CD4-positive, alpha-beta T cell treated with Interleukin-17A for 1 hour (primary cell): ENCODE measurements around the gene TMUB2.

ENCODE experiments used
- DNase-seq: peaks from one replicate; pipeline ENCODE4 v3.0.0-alpha.2; 2020

Gene TMUB2

DNA sequence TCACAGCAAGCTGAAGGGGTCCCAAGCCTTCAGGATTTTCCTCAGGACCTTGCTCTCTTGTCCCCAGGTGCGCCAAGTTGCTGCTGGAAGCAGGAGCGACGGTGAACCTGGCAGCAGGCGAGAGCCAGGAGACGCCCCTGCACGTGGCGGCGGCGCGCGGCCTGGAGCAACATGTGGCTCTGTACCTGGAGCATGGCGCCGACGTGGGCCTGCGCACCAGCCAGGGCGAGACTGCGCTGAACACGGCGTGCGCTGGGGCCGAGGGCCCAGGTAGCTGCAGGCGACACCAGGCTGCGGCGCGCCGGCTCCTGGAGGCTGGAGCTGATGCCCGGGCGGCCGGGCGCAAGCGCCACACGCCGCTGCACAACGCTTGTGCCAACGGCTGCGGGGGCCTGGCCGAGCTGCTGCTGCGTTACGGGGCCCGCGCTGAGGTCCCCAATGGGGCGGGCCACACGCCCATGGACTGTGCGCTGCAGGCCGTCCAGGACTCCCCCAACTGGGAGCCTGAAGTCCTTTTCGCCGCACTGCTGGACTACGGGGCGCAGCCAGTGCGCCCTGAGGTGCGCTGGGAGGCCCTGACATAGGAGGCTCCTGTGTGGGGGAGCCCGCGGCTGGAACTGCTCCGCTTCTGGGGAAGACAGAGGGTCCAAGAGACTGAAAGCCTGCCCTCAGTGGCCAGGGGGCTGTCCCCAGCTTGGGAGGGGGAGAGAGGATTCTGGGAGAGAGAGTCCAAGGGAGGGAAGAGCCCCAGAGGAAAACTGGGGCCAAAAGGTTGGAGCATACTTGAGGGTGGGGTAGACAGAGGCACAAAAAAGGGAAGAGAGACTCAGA lies 9.9 kb upstream of the TMUB2 start:
- no peak for DNase-seq

DNA sequence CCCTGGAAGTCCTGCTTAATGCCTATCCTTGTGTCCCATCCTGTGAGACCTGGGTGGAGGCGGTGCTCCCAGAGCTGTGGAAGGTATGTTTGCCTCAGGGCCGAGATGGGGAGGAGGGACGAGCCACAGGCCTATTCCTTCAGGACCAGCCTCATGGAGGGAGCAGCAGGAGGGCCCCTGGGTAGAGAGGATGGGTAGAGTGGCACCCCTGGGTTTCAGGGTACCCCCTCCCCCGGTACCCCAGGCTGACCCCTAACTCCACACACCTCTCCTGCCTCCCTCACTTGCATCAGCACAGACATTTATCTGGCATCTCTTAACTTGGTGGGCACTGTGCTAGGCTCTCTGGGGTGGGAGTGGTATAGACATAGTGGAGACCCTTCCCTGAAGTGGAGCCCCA lies 9.1 kb upstream of the TMUB2 start:
- DNase-seq, result no peak

DNA sequence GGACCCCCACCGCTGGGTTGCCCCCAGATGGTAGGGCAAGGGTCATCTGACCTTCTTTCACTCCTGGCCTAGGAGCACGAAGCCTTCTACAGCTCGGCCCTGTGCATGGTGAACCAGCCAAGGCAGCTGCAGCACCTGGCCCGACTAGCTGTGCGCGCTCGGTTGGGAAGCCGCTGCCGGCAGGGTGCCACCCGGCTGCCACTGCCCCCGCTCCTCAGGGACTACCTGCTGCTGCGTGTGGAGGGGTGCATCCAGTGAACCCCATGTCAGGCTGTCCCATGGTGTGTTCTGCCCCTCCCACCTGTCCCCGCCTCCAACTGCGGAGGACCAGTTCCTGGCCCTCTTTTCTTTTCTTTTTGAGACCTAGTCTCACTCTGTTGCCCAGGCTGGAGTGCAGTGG lies 8.6 kb upstream of the TMUB2 start:
- no peak for DNase-seq

DNA sequence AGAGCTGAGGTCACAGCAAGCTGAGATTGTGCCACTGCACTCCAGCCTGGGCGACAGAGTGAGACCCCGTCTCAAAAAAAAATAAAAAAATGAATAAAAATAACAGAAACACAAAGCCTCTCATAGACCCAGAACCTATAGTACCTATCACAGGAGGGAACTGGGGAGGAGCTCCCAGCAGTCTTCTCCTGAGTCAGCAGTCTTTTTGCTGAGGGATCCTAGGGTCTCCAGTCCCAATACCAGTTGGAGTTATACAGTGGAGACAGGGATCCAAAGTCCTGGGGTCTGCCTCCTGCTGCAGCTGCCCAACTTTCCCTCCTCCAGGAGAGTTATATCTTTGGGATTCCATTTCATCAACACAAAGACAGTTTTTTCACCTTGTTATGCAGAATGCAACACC lies 3.7 kb upstream of the TMUB2 start:
- no peak for DNase-seq

DNA sequence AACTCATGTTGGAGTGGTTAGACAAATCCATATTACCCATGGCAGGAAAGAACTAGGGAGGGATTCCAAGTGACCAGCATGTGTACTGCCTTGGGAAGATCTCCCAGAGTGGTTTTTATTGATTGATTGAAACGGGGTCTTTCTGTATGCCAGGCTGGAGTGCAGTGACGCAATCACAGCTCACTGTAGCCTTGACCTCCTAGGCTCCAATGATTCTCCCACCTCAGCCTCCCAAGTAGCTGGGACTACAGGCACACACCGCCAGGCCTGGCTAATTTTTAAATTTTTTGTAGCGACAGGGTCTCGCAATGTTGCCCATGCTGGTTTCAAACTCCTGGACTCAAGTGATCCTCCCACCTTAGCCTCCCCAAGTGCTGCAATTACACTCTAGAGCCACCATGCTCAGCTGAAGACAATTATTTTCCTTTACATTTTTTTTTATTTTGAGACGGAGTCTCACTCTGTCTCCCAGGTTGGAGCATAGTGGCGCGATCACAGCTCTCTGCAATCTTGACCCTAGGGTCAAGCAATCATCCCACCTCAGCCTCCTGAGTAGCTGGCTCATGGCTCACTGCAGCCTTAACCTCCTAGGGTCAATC lies 2.5 kb upstream of the TMUB2 start:
- no peak for DNase-seq

DNA sequence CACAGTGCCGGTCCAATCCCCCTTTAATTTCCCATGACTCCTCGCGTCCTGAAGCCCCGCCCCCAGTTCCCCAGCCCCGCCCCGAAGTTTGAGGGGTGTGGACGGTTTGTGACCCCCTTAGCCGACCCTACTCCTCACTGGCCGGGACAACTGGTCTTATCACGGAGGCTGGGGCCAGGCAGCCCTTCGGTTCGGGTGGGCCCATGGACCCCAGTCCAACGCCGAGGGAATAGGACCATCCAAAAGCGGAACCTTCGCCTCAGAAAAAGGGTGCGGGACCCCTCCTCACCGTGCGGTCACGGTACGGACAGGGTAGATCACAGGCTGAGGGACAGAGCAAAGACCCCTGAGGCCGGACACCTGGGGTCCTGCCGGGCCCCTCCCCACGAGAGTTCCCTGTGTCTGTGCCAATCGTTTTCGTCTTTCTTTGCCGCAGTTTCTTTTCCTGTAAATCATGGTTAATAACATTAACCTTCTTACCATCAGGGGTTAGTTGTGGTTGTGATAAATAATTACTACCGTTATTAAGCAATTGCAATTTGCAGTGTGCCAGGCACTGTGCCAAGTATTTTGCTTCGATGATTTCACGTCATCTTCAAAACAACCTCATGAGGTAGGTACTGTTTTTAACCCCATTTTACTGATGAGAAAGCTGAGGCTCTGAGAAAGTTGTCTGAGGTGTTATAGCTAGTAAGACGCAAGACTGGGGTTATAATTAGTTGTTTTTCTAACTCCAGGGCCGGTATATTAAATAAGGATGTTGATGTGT lies 543 bp downstream of the TMUB2 start:
- peak; percentile 68 for DNase-seq

DNA sequence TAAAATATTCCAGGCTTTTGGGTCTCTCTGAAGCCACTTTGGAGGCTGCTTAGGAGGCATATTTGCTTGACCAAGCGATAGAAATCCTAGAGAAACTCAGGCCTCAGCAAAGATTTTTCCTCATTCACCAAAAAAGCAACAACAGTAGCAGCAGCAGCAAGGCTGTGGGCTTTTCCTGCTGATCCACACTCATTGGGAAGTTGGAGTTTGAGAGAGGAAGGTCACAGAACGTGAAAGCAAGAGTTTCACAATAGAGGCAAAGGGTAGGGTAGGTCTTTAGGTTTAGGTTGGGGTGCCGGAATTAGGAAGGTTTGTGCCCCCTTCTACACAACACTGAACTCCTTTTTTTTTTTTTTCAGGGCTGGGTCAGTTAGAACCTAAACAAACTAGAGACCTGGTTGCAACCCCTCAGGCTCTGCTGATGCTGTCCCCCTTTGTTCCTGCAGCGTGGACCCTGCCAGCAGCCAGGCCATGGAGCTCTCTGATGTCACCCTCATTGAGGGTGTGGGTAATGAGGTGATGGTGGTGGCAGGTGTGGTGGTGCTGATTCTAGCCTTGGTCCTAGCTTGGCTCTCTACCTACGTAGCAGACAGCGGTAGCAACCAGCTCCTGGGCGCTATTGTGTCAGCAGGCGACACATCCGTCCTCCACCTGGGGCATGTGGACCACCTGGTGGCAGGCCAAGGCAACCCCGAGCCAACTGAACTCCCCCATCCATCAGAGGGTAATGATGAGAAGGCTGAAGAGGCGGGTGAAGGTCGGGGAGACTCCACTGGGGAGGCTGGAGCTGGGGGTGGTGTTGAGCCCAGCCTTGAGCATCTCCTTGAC lies 2.0 kb downstream of the TMUB2 start:
- no peak for DNase-seq

DNA sequence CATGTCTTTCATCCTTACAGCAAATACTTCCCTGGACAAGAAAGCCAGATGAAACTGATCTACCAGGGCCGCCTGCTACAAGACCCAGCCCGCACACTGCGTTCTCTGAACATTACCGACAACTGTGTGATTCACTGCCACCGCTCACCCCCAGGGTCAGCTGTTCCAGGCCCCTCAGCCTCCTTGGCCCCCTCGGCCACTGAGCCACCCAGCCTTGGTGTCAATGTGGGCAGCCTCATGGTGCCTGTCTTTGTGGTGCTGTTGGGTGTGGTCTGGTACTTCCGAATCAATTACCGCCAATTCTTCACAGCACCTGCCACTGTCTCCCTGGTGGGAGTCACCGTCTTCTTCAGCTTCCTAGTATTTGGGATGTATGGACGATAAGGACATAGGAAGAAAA lies 3.7 kb downstream of the TMUB2 start:
- DNase-seq, result no peak

DNA sequence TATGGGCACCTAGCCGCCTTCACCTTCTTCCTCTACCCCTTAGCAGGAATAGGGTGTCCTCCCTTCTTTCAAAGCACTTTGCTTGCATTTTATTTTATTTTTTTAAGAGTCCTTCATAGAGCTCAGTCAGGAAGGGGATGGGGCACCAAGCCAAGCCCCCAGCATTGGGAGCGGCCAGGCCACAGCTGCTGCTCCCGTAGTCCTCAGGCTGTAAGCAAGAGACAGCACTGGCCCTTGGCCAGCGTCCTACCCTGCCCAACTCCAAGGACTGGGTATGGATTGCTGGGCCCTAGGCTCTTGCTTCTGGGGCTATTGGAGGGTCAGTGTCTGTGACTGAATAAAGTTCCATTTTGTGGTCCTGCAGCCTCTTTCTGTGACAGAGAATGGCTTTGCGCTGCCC lies 4.6 kb downstream of the TMUB2 start:
- no peak for DNase-seq

DNA sequence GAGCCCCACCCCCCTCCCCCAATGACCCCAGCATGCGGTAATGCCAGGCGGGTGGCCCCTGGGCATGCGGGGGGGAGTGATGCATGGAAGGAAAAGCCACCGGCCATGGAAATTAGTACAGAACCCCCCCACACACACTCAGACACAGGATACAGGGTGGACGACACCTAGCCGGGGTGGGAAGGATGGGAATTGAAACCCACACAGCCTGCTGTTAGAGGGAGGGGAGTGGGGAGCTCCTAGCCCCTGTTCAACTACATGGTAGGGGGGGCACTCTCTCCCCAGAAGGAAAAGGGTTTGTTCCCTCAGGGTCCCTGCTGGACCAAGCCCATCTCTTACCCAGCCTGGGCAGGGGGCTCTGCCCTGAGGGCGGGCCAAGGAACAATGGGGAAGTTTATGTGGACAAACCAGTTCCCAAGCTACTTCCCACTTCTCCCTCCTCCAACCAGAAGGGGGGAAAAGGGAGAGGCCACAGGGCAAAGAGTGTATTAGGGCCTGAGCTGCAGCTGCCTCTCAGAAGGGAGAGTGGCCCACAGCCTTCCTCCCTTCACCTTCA lies 5.2 kb downstream of the TMUB2 start:
- DNase-seq, result no peak

DNA sequence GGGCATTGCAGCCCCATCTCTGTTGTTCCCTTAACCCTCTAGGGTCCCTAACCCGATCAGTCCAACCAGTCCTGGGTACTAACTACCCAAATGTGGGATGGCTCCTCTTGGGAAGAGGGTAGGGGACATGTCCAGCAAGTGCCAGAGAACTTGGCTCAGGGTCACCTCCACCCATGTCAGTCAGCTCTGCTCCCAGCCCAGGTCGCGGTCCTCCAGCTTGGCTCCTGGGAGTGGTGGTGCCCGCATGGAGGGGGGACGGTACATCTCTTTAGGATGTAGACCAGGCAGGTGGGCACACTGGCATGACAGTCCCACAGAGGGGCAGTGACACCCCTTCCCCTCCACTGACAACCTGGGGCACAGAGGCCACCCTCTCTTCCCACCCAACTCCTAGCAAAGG lies 6.0 kb downstream of the TMUB2 start:
- no peak for DNase-seq

DNA sequence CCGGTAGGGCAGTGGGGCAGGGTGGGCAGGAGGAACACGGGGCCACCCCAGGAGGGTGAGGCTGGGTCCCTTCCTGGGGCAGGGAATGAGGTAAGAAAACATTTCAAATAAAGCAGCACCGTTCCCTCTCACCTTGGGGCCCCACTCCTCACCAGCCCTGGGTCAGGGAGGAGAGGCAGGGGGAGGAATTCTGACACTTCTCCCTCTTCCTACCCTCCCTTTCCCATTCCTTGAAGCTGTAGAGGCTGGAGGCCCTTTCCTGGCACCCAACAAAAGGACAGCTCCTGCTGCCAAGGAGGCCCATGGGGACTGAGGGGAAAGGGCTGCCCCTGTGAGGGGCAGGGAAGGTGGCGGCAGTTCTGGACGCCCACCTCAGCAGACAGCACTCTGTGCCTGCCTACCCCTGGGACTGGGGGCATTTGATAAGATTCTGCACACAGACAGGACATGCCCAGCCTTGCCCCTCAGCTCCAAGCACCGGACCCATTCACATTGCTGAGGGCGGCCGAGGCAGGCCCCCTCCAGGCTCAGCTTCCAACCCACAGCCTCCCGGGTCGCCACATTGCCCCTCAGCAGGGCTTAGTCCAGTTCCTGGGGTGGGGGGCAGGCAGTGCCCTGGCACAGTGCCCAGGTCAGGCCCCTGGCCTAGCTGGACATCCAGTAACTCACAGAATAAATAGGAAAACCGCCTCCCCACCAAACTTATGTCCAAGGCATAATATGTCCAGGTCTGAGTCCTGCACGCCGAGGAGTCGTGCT lies 6.7 kb downstream of the TMUB2 start:
- no peak for DNase-seq

DNA sequence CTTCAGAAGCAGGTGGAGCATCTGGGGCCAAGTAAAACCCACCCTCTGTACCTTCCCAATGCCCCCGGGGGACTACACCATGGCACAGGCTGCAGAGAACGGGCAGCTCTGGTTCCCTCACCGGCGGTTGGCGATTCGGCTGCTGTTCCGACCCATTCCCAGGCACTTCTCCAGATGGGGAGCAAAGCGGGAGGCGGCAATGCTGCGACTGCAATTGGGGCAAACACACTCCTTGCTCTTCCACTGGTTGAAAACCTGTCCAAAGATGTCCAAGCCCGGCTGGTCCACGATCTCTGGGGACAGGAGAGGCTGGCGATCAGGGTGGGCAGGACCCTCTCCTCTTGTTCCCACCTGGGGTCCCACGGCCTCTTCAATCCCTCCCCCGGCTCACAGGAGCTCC lies 10.3 kb downstream of the TMUB2 start:
- DNase-seq, result no peak

DNA sequence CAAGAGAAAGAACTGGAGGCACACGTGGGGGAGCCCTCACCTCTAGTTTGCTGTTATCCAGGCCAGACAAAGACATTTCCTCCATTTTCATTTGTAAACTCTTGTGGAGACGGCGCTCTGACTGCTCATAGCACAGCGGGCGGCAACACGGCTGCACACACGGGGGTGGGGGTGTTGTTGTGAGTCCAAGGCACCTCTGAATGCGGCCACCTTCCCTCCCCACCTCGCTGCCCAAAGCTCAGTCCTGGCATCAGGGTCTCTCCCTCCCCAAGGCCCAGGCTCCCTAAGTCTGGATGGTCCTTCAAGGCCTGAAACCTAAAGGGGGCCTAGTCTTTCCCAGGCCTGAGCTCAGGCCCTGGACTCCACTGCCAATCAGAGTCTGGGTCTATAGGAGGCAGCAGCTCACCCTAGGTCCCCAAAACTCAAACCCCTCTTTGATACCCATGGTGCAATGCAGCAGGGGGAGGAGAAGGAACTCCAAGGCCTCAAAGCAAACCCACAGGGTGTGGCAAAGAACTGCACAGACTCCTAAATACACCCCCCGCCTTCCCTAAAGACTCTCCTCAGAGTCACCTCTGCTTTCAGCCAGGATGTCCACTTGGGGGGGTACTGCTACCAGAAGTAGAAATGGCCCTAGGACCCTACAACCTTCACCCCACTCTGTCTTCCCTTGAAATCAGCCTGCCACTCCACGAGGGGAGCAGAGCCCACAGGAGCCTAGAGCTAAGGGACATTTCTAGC lies 11.4 kb downstream of the TMUB2 start:
- DNase-seq, result peak; percentile 83

DNA sequence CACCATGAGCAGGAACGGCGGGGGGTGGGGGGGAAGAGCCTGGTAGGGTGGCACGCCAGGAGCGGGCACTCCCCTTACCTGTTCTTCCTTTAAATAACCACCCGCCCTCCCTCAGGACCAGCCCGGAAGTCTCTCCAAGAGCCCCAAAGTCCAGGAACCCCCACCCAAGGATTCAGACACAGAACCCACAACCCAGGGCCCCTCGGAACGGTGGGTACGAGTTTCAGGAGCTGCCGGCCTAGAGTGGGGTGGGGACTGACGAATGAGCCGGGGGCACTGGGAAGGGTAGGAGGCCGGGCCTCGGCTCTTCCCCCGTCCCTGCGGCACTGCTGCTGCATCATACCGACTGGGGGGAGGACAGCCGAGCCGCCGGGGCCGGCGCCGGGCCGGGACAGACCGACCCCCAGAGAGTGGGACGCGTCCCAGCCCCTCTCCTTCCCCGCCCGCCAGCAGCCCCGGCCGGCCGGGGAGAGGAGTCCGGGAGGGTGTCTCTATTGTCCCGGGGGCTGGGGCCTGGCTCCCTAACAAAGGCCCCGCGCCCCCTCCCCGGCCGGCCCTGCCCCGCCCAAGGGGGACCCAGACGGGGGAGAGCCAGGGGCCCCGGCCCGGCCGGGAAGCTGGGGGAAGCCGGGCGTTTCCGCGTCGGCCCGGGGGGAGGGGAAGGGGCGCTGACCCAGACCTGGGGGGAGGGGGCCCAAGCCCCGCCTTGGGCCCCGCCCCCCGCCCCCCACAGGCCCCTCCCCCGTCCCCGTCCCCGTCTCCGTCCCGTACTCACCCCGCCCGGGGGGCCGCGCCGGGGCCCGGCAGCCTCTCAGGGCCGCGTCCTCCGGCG lies 12.2 kb downstream of the TMUB2 start:
- DNase-seq, result peak; percentile 64

DNA sequence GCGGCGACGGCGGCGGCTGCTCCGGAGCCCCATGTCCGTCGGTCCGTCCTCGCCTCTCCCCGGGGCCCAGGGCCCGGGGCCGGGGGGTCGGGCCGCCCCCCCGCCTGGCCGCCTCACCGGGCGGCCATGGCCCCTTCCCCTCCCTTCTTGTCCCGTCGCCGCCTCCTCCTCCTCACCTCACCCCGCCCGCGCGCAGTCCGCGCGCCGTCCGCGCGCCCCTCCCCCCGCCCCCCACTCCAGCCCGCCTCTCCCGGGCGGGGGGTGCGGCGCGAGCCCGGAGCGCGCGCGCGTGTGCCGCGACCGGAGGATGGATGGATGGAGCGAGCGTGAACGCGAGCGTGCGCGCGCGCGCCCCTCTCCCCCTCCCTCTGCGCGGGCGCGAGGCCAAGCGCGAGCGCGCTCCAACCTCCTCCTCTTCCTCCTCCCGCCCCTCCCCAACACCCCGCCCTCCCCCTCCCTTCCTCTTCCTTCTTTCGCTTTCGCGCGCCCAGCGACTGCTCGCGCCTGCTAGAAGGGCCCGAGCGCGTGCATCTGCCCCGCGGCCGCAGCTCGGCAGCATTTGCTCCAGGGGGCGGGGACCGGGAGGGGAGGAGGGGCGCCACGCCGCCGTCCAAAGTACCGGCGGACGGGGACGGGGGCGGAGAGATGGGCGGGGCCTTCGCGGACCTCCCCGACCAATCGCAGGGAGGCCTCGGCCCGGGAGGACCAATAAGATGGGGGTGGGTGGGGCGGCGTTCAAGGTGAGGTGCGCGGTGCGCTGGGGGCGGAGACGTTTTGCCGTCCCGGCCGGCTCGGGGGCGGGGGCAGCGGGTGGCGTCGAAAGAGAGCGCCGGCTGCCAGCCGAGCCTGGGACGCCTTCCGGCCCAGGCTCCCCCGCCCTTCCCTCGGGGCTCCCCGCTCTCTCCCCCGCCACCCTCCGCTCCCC lies 13.0 kb downstream of the TMUB2 start, which contains the start of gene ATXN7L3:
Gene ATXN7L3 (minus strand): TSS at position 332 of the 925 bp plus-strand sequence. CDS start 1,814 bp downstream, outside the sequence.
- DNase-seq, result peak; percentile 99

DNA sequence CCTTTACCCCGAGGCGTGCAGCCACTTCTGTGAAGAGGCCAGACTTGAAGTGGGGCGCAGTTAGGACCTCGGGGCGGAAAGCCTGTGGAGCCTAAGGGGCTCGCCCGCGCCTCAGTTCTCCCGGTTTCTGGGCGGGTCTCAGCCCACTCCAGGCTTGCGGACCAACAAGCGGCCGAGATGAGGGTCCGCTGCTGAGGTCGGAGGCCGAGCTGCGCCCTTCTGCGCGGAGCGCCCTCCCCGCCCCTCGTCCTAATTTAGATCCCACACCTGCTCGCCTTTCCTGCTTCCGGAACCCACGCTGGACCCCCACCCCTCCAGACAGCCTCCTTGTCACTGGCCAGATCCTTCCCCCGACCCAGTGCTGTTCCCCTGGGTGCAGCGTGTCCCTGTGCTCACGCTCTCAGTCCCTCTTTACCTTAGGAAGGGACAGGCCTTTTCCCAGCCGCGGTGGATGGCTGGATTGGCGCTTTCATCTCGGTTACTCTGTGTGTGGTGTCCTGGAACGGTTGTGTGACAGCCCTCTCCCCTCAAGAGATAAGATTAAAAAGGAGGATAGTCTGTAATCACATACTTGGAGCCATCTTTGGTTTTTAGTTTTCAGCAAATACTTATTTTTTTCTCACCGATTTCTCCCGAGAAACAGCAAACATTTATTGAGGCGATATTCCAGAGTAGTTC lies 13.8 kb downstream of the TMUB2 start:
- DNase-seq, result no peak

DNA sequence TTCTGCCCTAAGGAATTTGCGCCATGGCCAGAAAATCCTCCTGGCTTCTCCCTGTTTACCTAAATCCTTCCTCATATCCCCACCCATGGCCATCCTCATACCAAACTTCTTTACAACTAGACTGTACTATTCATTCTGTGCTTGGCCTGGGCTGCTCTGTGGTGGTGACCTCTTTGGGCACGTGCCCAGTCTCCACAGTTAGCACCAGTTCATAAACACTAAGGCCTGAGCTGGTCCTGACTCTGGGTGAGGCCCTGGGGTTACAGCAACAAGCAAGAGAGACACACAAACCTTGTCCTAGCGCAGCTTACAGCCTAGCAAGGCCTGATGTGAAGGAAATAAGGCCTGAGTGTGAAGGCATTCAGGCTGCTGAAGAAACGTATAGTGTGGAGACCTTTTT lies 16.0 kb downstream of the TMUB2 start:
- no peak for DNase-seq
